DMS153 treated with DMSO at 0.1 percent for 48 hours (cell line): ENCODE measurements around the gene NFIA.
"Not testable (repeated sequence)": the region's sequence is repeated elsewhere in the genome, so short reads cannot be mapped to it uniquely, and the experiment has no call there.

Experiments used
- DNase-seq: peaks from one replicate; lab custom pipeline; 2025; ENCODE audit not compliant: unreplicated experiment; lab: John Stamatoyannopoulos, UW

The NFIA gene

DNA sequence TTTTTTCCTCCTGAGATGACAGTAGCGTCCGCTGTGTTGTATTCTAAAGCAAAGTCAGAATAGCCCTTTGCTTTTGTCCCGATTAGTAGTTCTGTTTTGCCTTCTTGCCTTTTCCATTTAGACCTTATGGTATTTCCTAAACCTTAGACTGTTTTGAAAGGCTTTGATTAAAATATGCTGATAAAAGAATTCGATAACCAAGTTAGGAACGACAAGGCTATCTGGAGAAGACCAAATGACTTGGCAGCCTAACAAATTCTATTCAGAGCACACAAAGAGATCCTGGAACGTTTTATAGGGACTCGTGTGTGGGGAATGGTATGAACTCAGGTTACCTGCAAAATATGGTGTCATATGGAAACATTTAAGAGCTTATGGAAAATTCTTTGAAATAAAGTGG lies 42.9 kb downstream of the NFIA start:
- no peak for DNase-seq

DNA sequence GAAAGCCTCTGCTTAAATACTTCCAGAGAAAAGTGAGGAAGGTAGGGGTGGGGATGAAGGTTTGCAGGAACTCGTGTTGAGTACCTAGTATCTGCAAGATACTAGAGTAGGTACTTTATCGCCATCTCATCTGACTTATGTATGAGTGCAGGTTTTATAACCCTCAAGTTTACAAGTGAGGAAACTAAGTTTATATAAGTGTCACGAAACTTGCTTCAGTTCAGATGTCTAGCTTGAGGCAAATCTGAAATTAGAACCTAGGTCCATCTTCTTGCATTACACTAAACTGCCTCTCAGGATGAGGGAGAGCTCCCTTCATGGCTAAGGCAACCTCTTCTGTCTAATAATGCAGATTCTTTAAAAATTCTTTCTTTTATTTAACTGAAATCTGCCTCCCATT lies 43.5 kb downstream of the NFIA start:
- no peak for DNase-seq

DNA sequence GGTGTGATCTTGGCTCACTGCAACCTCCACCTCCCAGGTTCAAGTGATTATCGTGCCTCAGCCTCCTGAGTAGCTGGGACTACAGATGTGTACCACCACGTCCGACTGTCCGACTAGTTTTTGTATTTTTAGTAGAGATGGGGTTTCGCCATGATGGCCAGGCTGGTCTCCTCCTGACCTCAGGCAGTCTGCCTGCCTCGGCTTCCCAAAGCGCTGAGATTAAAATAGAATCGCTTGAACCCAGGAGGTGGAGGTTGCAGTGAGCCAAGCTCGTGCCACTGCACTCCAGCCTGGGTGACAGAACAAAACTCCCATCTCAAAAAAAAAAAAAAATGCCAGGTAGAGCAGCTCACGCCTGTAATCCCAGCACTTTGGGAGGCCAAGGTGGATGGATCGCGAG lies 44.5 kb downstream of the NFIA start:
- not testable (repeated sequence) for DNase-seq

DNA sequence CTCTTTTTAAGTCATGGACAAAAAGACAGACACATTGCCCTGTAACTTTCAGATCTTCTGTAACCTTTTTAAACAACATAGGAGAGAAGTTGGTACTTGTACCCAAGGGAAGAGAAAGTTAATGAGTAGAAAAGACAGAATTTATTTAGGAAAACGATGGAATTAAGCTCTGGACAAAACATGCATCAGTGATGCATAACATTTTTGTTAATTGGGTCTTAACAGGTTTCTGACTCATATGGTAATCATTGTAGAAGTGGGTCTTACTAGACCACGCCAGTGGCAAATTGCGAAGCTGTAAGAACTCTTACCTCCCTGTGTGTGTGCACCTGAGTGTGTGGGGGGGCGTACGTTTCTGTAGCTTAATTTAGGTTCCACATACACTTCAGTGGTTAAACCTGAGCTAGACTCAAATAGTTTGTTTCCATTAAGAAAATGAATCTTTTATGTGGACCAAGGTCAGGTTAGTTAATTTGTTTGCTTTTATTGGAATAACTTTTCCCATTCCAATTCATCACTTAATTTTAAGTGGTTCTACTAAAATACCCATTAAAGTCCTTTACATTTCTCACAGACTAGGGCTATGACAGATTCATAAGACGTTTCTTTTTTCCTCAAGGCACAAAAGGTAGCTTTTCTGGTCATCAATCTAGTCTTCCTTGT lies 48.1 kb downstream of the NFIA start:
- DNase-seq, result no peak

DNA sequence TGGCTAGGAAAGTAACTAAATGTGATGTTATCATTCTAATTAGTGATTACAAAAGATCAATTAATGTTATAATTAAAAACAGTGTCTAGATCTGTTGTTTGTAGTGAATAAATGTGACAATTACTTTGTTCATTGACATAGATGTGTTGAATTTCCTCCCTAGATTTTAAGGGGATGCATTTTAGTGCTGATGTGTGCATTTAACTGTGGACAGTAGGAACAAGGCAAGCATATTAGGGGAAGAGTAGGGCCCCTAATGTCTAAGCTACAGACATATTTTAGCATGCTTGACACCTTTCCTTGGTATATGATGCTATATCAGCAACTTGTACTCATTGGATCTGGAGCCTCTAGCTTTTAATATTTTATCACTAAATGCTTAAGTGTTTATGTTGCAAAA lies 48.9 kb downstream of the NFIA start:
- no peak for DNase-seq

DNA sequence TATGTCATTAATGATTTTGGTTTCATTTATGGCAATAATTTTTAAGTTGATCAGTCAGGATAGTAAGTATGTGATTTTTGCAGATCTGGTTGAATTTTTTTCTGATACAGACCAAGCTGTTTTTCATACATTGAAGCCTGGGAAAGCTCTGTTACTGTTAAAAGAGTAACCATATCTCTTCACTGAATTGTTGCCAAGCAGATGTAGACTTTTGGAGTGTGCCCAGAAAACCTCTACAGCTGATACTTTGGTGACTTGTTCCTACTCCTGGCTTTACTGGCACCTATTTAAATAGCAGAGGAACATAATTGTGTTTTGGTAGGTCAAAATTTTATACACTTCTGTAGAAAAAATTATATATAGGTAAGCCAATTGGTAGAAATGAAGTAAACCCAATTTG lies 49.4 kb downstream of the NFIA start:
- no peak for DNase-seq

DNA sequence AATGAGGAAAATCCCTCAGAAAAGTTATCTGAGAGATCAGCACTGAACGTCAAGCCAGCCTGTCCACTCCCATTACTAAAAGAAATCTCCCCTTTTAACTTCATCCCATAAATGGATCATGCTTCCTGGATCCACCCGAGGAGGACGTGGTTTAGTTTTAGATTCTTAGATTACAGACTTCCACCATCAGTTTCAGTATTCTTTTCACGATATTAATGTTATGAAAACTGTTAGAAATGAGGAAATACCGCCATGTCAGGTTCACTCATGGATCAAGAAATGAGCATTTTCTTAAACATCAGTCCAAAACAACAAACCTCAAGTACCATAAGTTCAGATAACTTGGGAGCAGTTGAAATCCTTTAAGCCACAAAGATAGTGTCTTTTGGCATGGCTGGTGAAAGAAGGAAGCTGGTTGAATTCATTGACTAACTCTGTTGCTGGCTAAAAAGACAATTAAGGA lies 49.8 kb downstream of the NFIA start:
- no peak for DNase-seq

DNA sequence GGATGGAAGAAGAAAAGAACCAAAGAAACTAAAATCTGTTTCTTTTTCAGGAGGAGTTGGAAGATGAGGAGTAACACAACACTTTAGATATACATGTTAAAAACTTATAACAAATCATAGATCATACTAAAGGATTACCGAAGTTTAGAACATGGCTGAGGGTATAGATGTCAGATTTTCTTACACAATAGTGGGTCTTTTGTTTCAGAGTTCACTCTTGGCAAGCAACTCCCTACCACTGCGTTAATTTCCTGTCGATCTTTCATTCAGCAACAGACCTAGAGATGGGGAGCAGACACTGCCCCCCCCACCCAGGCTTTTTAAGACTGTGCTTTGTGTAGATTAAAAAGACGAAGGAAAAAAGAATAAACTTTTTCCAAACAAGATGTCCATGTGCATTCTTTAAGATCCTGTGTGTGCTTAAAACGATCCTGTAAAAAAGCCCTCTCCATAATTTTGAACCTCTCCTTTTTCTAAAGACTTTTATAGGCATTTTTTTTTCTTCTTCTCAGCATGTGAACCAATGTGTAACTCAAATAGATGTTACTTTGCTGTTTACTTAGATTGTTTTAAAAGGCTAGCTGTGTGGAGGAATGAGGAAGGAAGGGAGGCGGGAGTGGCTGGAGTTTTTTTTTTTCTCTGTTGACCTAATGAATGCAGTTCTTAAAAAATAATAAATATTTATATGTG lies 50.4 kb downstream of the NFIA start:
- DNase-seq, result no peak

DNA sequence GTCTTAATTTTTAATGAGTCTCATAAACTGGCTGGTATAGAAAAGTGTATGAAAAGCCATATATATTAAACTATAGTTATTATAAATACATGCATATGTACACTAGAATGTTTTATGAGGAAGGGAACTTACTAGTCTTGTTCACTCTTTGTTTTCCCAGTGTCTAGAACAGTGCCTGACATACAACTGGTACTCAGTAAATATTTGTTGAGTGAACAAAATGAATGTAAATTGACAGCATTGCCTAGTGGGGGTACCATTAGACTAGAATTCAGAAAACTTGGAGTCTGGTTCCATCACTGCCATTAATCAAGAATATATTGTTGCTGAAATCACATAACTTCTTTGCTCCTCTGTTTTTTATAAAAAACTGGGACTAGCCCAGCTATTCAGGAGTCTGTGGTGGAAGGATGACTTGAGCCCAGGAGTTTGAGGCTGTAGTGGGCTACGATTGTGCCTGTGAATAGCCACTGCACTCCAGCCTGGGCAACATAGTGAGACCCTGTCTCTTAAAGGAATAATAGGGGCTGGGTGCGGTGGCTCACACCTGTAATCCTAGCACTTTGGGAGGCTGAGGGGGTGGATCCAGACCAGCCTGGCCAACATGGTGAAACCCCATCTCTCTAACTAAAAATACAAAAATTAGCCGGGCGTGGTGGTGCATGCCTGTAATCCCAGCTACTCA lies 51.1 kb downstream of the NFIA start:
- DNase-seq, result no peak

DNA sequence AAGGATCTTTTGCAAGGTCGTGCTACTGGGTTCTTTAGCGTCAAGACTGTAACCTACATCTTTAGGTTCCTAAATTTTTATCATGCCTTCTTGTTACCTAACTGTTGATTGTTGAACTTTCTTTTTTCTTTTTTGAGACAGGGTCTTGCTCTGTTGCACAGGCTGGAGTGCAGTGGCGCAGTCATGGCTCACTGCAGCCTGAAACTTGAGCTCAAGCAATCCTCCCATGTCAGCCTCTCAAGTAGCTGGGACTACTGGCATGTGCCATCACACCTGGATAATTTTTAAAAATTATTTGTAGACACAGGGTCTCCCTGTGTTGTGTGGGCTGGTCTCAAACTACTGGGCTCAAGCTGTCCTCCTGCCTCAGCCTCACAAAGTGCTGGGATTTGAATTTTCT lies 52.9 kb downstream of the NFIA start:
- no peak for DNase-seq

DNA sequence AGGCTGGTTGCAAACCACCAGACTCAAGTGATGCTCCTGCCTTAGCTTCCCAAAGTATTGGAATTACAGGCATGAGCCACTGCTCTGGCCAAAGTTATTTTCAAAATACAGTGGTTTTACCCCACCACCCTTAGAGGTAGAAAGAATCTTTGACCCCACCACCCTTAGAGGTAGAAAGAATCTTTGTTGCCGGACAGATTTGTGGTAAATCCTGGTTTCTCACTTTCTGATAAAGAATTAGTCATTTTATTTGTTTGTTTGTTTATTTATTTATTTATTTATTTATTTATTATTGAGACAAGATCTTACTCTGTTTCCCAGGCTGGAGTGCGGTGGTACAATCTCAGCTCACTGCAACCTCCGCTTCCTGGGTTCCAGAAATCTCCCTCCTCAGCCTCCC lies 55.9 kb downstream of the NFIA start:
- DNase-seq, result no peak

DNA sequence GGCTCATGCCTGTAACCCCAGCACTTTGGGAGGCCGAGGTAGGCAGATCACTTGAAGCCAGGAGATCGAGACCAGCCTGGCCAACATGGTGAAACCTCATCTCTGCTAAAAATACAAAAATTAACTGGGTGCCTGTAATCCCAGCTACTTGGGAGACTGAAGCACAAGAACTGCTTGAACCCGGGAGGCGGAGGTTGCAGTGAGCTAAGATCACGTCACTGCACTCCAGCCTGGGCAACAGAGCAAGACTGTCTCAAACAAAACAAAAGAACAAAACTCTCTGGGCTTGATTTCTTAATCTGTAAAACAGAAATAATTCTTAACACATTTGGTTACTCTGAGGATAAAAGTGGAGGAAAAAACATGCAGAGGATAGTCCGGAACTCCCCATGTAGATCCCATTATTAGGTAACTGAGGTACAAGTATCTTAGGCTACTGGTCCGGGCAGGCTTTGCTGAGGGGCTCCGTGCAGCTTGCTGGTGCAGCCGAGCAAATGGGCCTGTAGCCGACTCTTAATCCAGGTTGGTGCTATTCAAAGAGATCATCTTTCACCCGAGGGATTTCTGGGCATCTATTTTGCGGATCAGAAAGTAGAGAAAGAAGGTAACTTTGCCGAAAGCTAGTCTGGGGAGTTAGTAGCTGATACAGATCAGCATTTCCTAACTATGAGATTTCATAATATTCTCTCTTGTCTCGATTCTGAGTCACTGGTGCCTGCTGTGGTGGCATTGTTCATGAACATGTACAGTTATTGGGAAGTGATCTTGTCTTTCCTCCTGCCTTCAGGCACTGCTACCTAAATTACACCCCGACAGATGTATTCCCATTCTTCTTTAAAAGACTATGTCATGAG lies 56.8 kb downstream of the NFIA start:
- DNase-seq, result no peak

DNA sequence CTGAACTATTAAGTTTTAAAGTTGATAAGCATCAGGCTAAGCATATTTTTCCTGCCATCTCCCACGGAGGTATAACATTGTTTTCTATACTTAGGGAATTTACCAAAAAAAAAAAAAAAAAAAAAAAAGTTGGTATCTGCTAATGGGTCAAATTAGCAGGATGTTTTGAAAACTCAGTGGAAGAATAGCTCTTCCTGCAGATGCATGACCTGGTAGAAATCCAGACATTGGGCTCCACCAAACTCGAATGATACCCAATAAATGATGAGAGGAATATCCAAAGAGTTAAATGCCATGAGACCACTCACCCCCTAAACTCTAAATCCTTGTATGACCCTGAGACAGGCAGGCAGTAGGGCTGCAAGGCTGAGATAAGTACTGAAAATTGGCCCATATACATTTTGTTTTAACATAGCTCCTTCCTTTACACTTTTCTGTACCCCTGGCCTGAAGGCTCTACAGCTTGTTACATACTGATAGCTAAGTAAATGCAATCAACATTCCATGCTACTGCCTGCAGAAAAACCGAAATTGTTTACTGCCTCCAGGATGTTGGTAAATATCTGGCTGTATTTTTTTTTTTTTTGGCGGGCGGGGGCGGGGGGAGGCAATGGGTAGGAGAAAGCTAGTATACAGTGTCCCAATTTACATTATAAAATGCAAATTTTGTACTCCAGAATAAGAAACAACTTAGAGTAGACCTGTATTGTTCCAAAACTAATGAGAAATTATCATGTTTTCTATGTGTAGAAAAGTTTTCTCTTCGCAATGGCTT lies 57.6 kb downstream of the NFIA start:
- no peak for DNase-seq

DNA sequence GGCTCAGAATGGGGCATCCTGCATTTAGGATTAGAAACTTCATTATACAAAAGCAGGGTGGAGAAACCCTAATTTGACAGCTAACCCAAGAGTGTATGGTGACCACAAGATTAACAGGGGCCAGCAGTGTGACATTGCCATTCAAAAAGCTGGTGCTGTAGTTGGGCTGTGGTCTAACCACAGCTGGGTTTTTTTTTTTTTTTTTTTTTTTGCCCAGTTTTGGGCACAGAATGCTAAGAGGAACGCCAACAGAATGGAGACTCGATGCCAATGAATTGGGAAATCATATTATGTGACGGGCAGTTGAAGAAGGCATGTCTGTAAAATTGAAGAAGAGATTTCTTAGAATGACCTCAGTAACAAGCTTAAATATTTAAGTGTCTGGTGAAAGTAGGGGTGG lies 58.4 kb downstream of the NFIA start:
- no peak for DNase-seq

DNA sequence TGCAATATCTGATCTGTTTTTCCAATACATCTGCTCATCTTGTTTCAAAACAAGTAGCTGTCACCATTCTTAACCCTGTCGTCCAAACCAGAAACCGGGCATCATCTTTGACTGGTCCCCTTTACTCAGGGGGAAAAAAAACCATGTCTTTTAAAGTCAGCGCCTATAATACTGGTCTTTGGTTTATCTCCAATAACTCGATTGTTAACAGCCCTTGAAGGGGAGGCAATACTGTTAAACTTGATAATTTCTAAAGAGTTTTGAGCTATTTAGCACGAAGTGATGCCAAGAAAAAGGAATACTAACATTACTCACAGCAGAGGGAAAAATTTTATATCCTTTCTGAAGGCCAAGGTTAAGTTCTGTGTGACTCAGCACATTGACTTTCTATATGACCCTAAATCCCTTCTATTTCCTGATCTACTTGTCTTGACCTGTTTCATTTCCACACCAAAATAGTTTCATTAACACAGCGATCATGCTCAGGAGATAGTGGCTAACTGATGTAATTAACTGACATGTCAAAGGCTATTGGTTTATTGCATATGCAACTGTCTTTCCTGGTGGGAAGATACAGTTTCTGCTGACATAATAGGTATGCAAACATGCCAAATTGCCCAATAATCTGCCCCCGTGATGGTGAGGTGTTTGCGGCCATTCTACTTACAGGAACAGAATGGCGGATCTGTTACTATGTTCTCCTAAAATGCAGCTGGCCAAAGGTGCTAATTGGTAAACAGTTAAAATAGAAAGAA lies 59.1 kb downstream of the NFIA start:
- no peak for DNase-seq

DNA sequence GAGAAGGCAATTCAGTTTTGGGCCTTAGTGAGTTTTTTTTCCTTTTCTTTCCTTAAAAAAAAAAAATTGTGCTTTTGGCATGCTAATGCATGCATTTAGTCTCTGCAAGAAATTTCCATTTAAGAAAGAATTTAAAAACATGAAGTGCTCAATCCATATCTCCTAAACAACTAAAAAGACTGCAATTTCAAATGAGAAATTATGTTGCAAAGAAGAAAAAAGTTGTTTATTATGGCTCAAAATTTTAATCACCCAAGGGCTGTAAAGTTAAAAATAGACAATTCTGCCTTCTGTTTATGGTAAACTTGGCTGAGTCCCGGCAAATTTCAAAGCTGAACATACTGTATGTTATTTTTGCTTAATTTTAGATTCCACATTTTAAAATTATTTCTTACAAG lies 59.7 kb downstream of the NFIA start:
- no peak for DNase-seq

DNA sequence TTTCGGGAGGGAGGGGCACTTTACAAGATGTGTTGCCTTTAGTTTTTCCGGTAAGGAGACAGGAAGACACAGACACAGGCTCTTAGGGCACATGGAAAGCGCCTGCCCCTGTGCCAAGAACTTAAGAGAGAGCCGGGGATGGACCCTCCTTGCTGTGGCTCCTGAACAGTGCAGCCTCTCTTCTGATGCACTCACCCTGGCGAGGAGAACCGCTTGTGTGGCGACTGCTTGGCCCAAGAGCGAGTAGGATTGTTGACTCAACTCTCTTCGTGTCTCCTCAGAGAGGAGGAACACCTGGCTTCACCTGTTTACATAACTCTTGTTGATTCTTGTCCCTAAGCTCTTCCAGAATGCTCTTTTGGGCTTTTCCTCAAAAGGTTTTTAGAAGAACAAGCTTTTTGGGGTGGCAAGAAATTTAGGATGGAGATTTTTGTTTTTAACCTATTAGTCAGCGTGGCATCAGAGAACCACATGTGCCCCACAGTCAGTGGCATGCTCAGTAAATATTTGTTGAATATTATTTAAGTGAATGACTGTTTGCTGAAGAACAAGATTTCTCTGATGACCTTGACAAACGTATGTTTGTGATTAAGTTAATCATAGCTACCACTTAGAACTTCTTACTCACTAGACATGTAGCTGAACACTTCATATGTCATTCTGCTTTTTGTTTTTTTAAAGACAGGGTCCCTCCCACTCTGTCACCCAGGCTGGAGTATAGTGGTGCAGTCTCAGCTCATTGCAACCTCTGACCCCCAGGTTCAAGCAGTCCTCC lies 60.6 kb downstream of the NFIA start:
- DNase-seq, result no peak

DNA sequence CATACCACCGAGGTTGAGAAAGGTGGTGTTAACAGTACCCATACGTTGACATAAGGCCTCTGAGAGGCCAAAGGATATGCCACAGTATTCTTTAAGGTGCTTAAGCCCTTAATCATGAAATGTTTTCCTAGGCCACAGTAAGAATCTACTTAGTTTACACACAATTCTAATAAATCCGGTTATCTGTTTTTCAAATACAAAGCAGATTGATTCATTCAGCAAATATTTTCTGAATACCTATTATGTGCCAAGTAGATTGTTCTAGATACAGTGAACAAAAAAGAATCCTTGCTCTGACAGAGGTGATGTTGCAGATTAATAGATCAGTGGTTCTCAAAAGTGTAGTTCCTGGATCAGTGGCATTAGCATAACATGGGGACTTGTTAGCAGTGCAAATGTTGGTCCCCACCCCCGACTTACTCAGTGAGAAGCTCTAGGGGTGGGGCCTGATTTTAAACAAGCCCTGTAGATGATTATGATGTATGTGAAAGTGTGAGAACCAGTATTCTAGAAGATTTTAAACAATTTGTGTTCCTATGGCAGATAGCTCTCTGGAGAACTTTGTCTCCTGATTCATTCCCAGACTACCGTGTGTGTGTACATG lies 61.6 kb downstream of the NFIA start:
- DNase-seq, result no peak
